HepG2 (cell line): Measurements from ENCODE around the gene RBCK1. TPM values are rescaled to one million over a fixed set of nuclear protein-coding genes. Genes with fewer than 3 reads are reported as not detected.
A peak's percentile ranks its signal among the peaks of the same experiment; 100 is the strongest.

Experiments used
- ELF4 ChIP-seq: sonication (generic); formaldehyde crosslinking; IDR thresholded peaks from 2 replicates; pipeline ENCODE4 v1.5.0; 2020; ENCODE audit warnings: missing genetic modification reagents, mild to moderate bottlenecking, moderate library complexity, borderline replicate concordance
- FOXJ3 ChIP-seq: sonication (generic); formaldehyde crosslinking; IDR thresholded peaks from 2 replicates; pipeline ENCODE4 v1.4.0; 2020; ENCODE audit warnings: missing genetic modification reagents, mild to moderate bottlenecking, borderline replicate concordance
- HNRNPL ChIP-seq: fragments of 200-400 bp; formaldehyde crosslinking; IDR thresholded peaks from 2 replicates; pipeline ENCODE4 v1.6.1; 2017; ENCODE audit warnings: mild to moderate bottlenecking, low read depth, low read length
- KLF11 ChIP-seq: IDR thresholded peaks from 2 replicates; pipeline ENCODE4 v1.6.1; 2016; ENCODE audit warnings: missing compliant biosample characterization
- MEF2D ChIP-seq: sonication (generic); formaldehyde crosslinking; IDR thresholded peaks from 2 replicates; pipeline ENCODE4 v1.5.1; 2020; ENCODE audit warnings: mild to moderate bottlenecking, missing genetic modification reagents
- MXI1 ChIP-seq: IDR thresholded peaks from 3 replicates; pipeline ENCODE4 v1.6.1; 2012; ENCODE audit warnings: low read depth, low read length, inconsistent platforms, borderline replicate concordance
- NFRKB ChIP-seq: fragments of 450-650 bp; IDR thresholded peaks from 2 replicates; pipeline ENCODE4 v1.6.1; 2017
- SIX1 ChIP-seq: sonication (generic); formaldehyde crosslinking; IDR thresholded peaks from 2 replicates; pipeline ENCODE4 v1.4.0; 2020; ENCODE audit warnings: missing genetic modification reagents, borderline replicate concordance
- SP5 ChIP-seq: IDR thresholded peaks from 2 replicates; pipeline ENCODE4 v1.6.1; 2016; ENCODE audit warnings: low read depth, borderline replicate concordance
- TEAD2 ChIP-seq: sonication (generic); formaldehyde crosslinking; IDR thresholded peaks from 2 replicates; pipeline ENCODE4 v1.9.0; 2021; ENCODE audit warnings: missing genetic modification reagents
- TEAD3 ChIP-seq: optimal IDR thresholded peaks from 2 replicates; pipeline ENCODE3; 2016; ENCODE audit warnings: borderline replicate concordance
- THYN1 ChIP-seq: sonication (generic); formaldehyde crosslinking; IDR thresholded peaks from 2 replicates; pipeline ENCODE4 v1.8.1; 2023; ENCODE audit warnings: low read depth, mild to moderate bottlenecking, moderate library complexity, missing genetic modification reagents, borderline replicate concordance
- ZFY ChIP-seq: sonication (generic); formaldehyde crosslinking; IDR thresholded peaks from 2 replicates; pipeline ENCODE4 v1.4.0; 2020; ENCODE audit warnings: missing genetic modification reagents
- ZIK1 ChIP-seq: sonication (generic); formaldehyde crosslinking; IDR thresholded peaks from 2 replicates; pipeline ENCODE4 v1.5.0; 2020; ENCODE audit warnings: mild to moderate bottlenecking, low read depth, missing genetic modification reagents, borderline replicate concordance
- ZMYM2 ChIP-seq: sonication (generic); formaldehyde crosslinking; IDR thresholded peaks from 2 replicates; pipeline ENCODE4 v1.8.0; 2022; ENCODE audit warnings: mild to moderate bottlenecking, missing genetic modification reagents
- ZNF180 ChIP-seq: sonication (generic); formaldehyde crosslinking; IDR thresholded peaks from 2 replicates; pipeline ENCODE4 v1.4.0; 2020; ENCODE audit warnings: low read depth, missing genetic modification reagents, borderline replicate concordance
- ZNF574 ChIP-seq: sonication (generic); formaldehyde crosslinking; IDR thresholded peaks from 2 replicates; pipeline ENCODE4 v1.4.0; 2020; ENCODE audit warnings: missing genetic modification reagents
- ZNF607 ChIP-seq: sonication (generic); formaldehyde crosslinking; IDR thresholded peaks from 2 replicates; pipeline ENCODE4 v1.5.1; 2020; ENCODE audit warnings: missing genetic modification reagents, mild to moderate bottlenecking, borderline replicate concordance
- ZSCAN31 ChIP-seq: sonication (generic); formaldehyde crosslinking; IDR thresholded peaks from 2 replicates; pipeline ENCODE4 v1.5.0; 2020; ENCODE audit warnings: low read depth, mild to moderate bottlenecking, missing genetic modification reagents
- polyA plus RNA-seq, 8 experiments: library from polyadenylated mRNA; depleted of rRNA in 3 of 8; stranded (reverse) in 7 of 8; unstranded in 1 of 8; fragments of >200 nt; fragmentation: Illumina TruSeq in 4 of 8; extraction: Trizol in 4 of 8; gene quantifications; 2 replicates each; pipeline versions ENCODE4 v1.2.1 to v1.2.3, GENCODE V29; 2011 to 2016; ENCODE audit warnings: low read depth in 4 of 8, missing spikeins in 1 of 8, mixed read lengths in 1 of 8; ENCODE audit not compliant: insufficient read depth in 1 of 8
- total RNA-seq, 5 experiments: library from RNA; depleted of rRNA; stranded (reverse); fragments of >200 nt; fragmentation: Illumina TruSeq; extraction: Trizol; gene quantifications; 2 replicates each; pipeline ENCODE4 v1.2.3, GENCODE V29; 2016; ENCODE audit warnings: low read depth in 1 of 5
- TF ChIP-seq, protein P1 (sequence below): sonication (generic); formaldehyde crosslinking; IDR thresholded peaks from 2 replicates; pipeline ENCODE4 v1.4.0; 2020; ENCODE audit warnings: mild to moderate bottlenecking, missing genetic modification reagents

The RBCK1 gene
- total and polyA plus RNA-seq, 2 of the 13 experiments (the other 11 are each of a cell fraction or from before 2014, with no cell fraction given), result 149 to 215 TPM

- TF ChIP-seq, protein P1, sequence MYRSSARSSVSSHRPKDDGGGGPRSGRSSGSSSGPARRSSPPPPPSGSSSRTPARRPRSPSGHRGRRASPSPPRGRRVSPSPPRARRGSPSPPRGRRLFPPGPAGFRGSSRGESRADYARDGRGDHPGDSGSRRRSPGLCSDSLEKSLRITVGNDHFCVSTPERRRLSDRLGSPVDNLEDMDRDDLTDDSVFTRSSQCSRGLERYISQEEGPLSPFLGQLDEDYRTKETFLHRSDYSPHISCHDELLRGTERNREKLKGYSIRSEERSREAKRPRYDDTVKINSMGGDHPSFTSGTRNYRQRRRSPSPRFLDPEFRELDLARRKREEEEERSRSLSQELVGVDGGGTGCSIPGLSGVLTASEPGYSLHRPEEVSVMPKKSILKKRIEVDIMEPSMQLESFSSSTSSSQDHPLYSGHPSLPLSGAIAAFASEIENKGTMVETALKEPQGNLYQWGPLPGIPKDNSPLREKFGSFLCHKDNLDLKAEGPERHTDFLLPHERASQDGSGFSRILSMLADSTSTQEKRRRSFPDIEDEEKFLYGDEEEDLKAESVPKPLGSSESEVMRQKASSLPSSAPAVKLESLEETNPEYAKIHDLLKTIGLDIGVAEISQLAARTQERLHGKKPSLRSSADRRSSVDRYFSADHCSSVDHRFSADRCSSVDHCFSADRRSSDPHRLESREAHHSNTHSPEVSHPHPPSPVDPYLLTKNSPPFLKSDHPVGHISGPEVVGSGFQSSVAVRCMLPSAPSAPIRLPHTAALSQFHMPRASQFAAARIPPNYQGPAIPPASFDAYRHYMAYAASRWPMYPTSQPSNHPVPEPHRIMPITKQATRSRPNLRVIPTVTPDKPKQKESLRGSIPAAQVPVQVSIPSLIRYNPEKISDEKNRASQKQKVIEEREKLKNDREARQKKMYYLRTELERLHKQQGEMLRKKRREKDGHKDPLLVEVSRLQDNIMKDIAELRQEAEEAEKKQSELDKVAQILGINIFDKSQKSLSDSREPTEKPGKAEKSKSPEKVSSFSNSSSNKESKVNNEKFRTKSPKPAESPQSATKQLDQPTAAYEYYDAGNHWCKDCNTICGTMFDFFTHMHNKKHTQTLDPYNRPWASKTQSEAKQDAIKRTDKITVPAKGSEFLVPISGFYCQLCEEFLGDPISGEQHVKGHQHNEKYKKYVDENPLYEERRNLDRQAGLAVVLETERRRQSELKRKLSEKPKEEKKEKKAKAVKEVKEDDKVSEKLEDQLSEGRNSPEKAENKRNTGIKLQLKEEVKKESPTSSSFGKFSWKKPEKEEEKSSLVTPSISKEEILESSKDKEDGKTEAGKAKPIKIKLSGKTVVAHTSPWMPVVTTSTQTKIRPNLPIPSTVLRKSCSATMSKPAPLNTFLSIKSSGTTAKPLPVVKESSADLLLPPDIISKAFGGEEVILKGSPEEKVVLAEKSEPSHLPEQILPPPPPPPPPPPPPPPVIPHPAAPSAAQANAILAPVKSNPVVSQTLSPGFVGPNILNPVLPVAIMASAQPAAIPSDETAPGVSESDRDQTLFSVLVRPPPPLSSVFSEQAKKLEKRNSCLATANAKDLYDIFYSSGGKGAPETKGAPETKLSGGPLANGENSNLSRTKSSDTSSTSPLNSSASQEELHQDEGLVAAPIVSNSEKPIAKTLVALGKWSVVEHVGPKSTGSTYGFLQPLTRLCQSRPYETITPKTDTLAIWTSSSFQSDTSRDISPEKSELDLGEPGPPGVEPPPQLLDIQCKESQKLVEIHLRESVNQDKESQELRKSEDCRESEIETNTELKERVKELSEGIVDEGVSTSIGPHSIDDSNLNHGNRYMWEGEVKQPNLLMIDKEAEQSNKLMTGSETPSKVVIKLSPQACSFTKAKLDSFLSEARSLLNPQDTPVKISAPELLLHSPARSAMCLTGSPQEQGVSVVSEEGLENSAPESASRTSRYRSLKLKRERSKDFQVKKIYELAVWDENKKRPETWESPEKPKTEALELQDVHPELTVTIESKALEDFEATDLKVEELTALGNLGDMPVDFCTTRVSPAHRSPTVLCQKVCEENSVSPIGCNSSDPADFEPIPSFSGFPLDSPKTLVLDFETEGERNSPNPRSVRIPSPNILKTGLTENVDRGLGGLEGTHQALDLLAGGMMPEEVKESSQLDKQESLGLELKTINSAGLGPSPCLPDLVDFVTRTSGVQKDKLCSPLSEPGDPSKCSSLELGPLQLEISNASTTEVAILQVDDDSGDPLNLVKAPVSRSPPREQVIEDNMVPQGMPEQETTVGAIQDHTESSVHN (CRISPR knock-in tag), result no peak; the same call in 1 of the 2 replicates
- TF ChIP-seq MEF2D (peak; percentile 7; the same call in 1 of the 2 replicates), SP5 (CRISPR knock-in tag) (peak; percentile 63), ZFY (CRISPR knock-in tag) (peak; percentile 57; the same call in 1 of the 2 replicates), MXI1 (peak; percentile 71; the same call in 1 of the 3 replicates), ZIK1 (CRISPR knock-in tag) (peak; percentile 84), ZNF574 (CRISPR knock-in tag) (0 out of 2 replicates have a peak, but pooled peaks have one; percentile 49), ZSCAN31 (CRISPR knock-in tag) (peak; percentile 83; the same call in 1 of the 2 replicates), THYN1 (CRISPR knock-in tag) (no peak), NFRKB (no peak), ZNF180 (CRISPR knock-in tag) (no peak), TEAD2 (peak; percentile 91; the same call in 1 of the 2 replicates), ZNF607 (CRISPR knock-in tag) (peak; percentile 70; the same call in 1 of the 2 replicates), FOXJ3 (CRISPR knock-in tag) (no peak), SIX1 (CRISPR knock-in tag) (no peak), ZMYM2 (CRISPR knock-in tag) (no peak), TEAD3 (peak; percentile 2), ELF4 (CRISPR knock-in tag) (no peak), KLF11 (CRISPR knock-in tag) (no peak), HNRNPL (peak; percentile 66)
Observed at GRCh38 chr20:381581-382290, 26.4 kb upstream of the RBCK1 start (continued).
